NB4 (cell line): Measurements from ENCODE around the gene ANKRD22.

Experiments
- MYC ChIP-seq: IDR thresholded peaks from 2 replicates; pipeline ENCODE4 v1.6.1; 2011; ENCODE audit warnings: low read depth, low read length
- POLR2A ChIP-seq: IDR thresholded peaks from 2 replicates; pipeline ENCODE4 v1.6.1; 2011; ENCODE audit warnings: mild to moderate bottlenecking; ENCODE audit not compliant: insufficient read length; ENCODE audit errors: extremely low read depth
- TF ChIP-seq, protein P1 (sequence below): IDR thresholded peaks from one replicate; pipeline ENCODE4 v1.5.1; 2012; ENCODE audit warnings: low read depth, low read length
- TF ChIP-seq, protein P2 (sequence below): IDR thresholded peaks from 2 replicates; pipeline ENCODE4 v1.6.1; 2011; ENCODE audit warnings: low read depth, low read length

DNA sequence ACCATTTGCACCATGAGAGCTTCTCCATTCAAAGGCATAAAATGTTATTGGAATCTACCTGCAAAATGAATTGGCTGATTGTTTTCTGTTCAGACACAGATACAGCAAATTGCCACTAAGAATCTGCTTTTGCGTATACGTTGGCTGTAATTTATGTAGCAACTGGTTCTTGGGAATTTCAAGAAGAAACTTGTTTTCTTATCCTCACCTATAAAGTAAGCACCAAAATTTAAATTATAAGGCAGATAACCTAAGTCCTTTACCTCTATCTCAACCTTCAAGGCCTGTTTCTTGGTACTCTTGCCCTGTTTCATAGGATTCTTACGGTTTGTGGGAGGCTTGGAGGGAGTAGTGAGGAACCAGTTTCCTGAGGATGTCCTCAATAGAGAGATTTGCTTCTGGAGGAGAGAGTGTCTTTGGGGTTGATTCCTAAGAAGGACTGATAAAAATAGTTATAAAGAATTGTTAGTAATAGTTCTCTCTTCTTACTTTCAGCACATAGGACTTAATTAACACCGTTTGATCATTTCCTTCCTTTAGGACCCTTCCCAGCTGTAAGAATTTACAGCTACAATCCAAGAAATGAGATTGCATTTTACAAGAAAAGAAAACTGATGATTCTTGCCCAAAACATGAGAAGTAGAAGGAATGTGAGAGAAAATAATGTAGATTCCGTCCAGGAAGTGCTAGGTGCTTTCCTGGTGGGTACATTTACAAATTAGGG, 30.4 kb upstream of the ANKRD22 start:
- TF ChIP-seq POLR2A (no peak), MYC (no peak)
- TF ChIP-seq, protein P1, sequence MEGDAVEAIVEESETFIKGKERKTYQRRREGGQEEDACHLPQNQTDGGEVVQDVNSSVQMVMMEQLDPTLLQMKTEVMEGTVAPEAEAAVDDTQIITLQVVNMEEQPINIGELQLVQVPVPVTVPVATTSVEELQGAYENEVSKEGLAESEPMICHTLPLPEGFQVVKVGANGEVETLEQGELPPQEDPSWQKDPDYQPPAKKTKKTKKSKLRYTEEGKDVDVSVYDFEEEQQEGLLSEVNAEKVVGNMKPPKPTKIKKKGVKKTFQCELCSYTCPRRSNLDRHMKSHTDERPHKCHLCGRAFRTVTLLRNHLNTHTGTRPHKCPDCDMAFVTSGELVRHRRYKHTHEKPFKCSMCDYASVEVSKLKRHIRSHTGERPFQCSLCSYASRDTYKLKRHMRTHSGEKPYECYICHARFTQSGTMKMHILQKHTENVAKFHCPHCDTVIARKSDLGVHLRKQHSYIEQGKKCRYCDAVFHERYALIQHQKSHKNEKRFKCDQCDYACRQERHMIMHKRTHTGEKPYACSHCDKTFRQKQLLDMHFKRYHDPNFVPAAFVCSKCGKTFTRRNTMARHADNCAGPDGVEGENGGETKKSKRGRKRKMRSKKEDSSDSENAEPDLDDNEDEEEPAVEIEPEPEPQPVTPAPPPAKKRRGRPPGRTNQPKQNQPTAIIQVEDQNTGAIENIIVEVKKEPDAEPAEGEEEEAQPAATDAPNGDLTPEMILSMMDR, result no peak
- TF ChIP-seq, protein P2, sequence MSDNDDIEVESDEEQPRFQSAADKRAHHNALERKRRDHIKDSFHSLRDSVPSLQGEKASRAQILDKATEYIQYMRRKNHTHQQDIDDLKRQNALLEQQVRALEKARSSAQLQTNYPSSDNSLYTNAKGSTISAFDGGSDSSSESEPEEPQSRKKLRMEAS, result no peak
